Effector CD8-positive, alpha-beta T cell (primary cell): ENCODE data around the gene SDF2.
"Not testable (repeated sequence)": the region's sequence is repeated elsewhere in the genome, so short reads cannot be mapped to it uniquely, and the experiment has no call there.

ENCODE experiments used
- DNase-seq: peaks from one replicate; lab custom pipeline; 2025; lab: John Stamatoyannopoulos, UW

The SDF2 gene

GRCh38 chr17:28626818-28627217, 34.9 kb downstream of the SDF2 start:
- DNase-seq: no peak

- DNase-seq: no peak
Observed at GRCh38 chr17:28624148-28624547, 37.6 kb downstream of the SDF2 start.

- DNase-seq: no peak
Observed at GRCh38 chr17:28623696-28624095, 38.0 kb downstream of the SDF2 start.

GRCh38 chr17:28622186-28622585, 39.5 kb downstream of the SDF2 start:
- no peak for DNase-seq

GRCh38 chr17:28620010-28620409, 41.7 kb downstream of the SDF2 start:
- DNase-seq: no peak

GRCh38 chr17:28618464-28618863, 43.2 kb downstream of the SDF2 start:
- no peak for DNase-seq

- DNase-seq: no peak
Observed at GRCh38 chr17:28616281-28616680, 45.4 kb downstream of the SDF2 start.

GRCh38 chr17:28615260-28615940, 46.3 kb downstream of the SDF2 start:
- no peak for DNase-seq

- DNase-seq: no peak
Observed at GRCh38 chr17:28613931-28614381, 47.8 kb downstream of the SDF2 start, which contains the start of gene RSKR. TSS of gene RSKR (minus strand) at chr17:28614185. CDS start at chr17:28614161, 24 bp downstream.

- peak; percentile 3 for DNase-seq
Observed at GRCh38 chr17:28612936-28613872, 48.5 kb downstream of the SDF2 start.

- no peak for DNase-seq
Observed at GRCh38 chr17:28612531-28612930, 49.2 kb downstream of the SDF2 start.

GRCh38 chr17:28610376-28610775, 51.3 kb downstream of the SDF2 start:
- DNase-seq: no peak

- not testable (repeated sequence) for DNase-seq
Observed at GRCh38 chr17:28604031-28604430, 57.7 kb downstream of the SDF2 start.

GRCh38 chr17:28599311-28600184, 62.2 kb downstream of the SDF2 start:
- DNase-seq: peak; percentile 28

- peak; percentile 90 for DNase-seq
Observed at GRCh38 chr17:28598799-28599310, 62.9 kb downstream of the SDF2 start, which contains the start of gene SPAG5. TSS of gene SPAG5 (minus strand) at chr17:28599025. CDS start at chr17:28598946, 79 bp downstream.

- no peak for DNase-seq
Observed at GRCh38 chr17:28598389-28598788, 63.3 kb downstream of the SDF2 start.
